GM23338 (cell line): ENCODE results near the gene EIF1AX.

ENCODE experiments used
- JUNB ChIP-seq: IDR thresholded peaks from one replicate; pipeline ENCODE4 v1.6.1; 2016; ENCODE audit warnings: antibody characterized with exemption; ENCODE audit not compliant: unreplicated experiment
- POLR2AphosphoS5 ChIP-seq: IDR thresholded peaks from 2 replicates; pipeline ENCODE4 v1.6.1; 2016; ENCODE audit warnings: antibody characterized with exemption, low read depth
- ZNF114 ChIP-seq: fragments of 250-450 bp; sonication (Bioruptor Pico); IDR thresholded peaks from 2 replicates; pipeline ENCODE4 v1.5.0; 2020; ENCODE audit warnings: mild to moderate bottlenecking, moderate library complexity
- ZNF331 ChIP-seq: fragments of 250-450 bp; sonication (Bioruptor Pico); IDR thresholded peaks from 2 replicates; pipeline ENCODE4 v1.5.0; 2020; ENCODE audit warnings: low read depth, mild to moderate bottlenecking, moderate library complexity
- TF ChIP-seq, protein P1 (sequence below), 2 experiments: fragments of 200-600 bp in 1 of 2; sonication (generic) in 1 of 2; conservative IDR thresholded peaks; 2 replicates each; pipeline versions ENCODE4 v1.5.1 to v1.6.1; 2016 to 2017; ENCODE audit warnings: antibody characterized with exemption in 2 of 2, low read depth in 2 of 2, mild to moderate bottlenecking in 2 of 2, moderate library complexity in 1 of 2

- no peak for TF ChIP-seq POLR2AphosphoS5
- TF ChIP-seq, protein P1, sequence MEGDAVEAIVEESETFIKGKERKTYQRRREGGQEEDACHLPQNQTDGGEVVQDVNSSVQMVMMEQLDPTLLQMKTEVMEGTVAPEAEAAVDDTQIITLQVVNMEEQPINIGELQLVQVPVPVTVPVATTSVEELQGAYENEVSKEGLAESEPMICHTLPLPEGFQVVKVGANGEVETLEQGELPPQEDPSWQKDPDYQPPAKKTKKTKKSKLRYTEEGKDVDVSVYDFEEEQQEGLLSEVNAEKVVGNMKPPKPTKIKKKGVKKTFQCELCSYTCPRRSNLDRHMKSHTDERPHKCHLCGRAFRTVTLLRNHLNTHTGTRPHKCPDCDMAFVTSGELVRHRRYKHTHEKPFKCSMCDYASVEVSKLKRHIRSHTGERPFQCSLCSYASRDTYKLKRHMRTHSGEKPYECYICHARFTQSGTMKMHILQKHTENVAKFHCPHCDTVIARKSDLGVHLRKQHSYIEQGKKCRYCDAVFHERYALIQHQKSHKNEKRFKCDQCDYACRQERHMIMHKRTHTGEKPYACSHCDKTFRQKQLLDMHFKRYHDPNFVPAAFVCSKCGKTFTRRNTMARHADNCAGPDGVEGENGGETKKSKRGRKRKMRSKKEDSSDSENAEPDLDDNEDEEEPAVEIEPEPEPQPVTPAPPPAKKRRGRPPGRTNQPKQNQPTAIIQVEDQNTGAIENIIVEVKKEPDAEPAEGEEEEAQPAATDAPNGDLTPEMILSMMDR (conservative IDR thresholded peaks at IDR 0.05; ENCODE audit: low read depth in 2 of 2): no peak
- no peak for TF ChIP-seq ZNF331 (CRISPR knock-in tag)
- no peak for TF ChIP-seq JUNB
- TF ChIP-seq ZNF114 (CRISPR knock-in tag): no peak
Measured at GRCh38 chrX:20116577-20117240, 24.9 kb downstream of the EIF1AX start, which contains the start of gene MAP7D2.
